GM23248 (cell line): ENCODE data around the gene TARS3.

Experiments
- EZH2 ChIP-seq: fragments of 200-600 bp; sonication (generic); IDR thresholded peaks from 2 replicates; pipeline ENCODE4 v1.6.1; 2018; ENCODE audit warnings: antibody characterized with exemption, mild to moderate bottlenecking; ENCODE audit not compliant: insufficient read depth, poor library complexity, severe bottlenecking
- EZH2phosphoT487 ChIP-seq: fragments of 200-600 bp; sonication (generic); IDR thresholded peaks from 2 replicates; pipeline ENCODE4 v1.6.1; 2018; ENCODE audit warnings: antibody characterized with exemption, moderate library complexity, mild to moderate bottlenecking, low read depth; ENCODE audit not compliant: insufficient read depth

DNA sequence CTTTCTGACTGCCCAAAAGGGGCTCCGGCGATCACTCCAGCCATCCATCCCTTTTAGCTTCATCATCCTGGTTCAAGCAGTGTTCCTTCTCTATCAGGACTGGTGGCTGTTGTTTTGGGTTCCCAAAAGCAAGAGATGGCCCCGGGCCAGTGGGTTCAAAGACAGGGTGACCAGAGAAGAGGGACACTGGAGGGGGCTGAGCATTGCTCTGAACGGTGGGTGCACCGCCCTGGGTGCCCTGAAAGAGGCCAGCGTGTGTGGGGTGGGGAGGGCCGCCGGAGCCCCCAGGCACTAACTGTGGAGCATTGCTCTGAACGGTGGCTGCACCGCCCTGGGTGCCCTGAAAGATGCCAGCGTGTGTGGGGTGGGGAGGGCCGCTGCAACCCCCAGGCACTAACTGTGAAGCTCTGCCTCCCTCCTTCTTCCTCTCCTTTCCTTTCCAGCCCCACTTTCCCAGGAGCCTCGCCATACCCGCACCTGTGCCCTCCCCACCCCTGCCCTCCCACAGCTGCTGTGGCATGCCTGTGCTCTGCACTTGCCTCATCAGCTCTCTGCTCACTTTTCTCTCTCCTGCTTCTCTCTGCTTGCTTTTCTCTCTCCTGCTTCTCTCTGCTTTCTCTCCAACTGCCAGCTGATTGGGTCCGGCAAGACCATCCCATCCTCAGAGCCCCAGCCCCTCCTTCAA is 41.6 kb upstream of the TARS3 start:
- TF ChIP-seq EZH2 (no peak), EZH2phosphoT487 (no peak)
